HG03432 (cell line): ENCODE results near the gene EID2.

Experiments
- ATAC-seq: cut with Tn5 transposase; IDR thresholded peaks from one replicate; pipeline ENCODE4 v1.9.1; 2021; ENCODE audit warnings: mild to moderate bottlenecking, moderate library complexity; ENCODE audit not compliant: unreplicated experiment

Gene EID2, protein sequence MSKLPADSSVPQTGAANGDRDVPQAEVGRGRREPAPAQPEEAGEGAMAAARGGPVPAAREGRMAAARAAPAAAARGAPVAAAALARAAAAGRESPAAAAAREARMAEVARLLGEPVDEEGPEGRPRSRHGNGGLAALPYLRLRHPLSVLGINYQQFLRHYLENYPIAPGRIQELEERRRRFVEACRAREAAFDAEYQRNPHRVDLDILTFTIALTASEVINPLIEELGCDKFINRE

DNA sequence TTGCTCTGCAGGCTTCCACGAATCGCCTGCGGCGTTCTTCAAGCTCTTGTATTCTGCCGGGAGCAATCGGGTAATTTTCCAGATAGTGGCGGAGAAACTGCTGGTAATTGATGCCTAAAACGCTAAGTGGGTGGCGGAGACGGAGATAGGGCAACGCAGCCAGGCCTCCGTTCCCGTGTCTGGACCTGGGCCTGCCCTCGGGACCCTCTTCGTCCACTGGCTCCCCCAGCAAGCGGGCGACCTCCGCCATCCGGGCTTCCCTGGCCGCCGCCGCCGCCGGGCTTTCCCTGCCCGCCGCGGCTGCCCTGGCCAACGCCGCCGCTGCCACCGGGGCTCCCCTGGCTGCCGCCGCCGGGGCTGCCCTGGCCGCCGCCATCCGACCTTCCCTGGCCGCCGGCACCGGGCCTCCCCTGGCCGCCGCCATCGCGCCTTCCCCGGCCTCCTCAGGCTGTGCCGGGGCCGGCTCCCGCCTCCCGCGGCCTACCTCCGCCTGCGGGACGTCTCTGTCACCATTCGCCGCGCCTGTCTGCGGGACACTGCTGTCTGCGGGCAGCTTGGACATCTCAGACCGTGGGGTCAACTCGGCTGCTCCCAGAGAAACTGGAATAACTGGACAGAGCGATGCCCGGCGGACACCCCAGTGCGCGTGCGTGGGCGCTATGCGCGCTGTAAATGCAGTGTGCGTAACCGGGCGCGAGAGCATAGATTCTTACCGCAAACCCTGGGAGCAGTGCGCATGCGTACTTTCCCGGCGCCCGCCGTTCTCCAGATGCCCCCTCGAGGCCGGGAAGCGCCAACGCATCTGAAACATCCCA is at the start of gene EID2:
EID2 (minus strand) TSS at position 644 of the 815 bp plus-strand sequence; CDS start at position 562, 82 bp downstream.
- peak; percentile 82 for ATAC-seq

DNA sequence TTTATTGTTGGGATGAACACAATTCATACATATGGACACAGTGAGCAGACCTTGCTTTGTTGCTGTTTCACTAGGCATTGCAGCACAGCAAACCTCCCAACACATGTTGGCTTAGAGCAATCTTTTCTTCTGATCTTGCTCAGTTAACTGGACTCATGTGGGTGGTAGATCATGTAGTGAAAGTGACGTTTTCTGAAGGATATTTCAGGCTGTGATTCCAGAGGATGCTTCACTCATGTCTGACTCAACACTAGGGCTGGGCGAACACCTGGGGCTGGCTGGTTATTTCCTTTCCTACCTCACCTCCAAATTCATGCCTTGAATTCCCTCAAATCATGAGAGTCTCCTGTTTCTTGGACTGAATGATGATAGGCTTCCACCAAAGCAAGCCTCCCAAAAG is 48.1 kb upstream of the EID2 start:
- ATAC-seq: no peak

DNA sequence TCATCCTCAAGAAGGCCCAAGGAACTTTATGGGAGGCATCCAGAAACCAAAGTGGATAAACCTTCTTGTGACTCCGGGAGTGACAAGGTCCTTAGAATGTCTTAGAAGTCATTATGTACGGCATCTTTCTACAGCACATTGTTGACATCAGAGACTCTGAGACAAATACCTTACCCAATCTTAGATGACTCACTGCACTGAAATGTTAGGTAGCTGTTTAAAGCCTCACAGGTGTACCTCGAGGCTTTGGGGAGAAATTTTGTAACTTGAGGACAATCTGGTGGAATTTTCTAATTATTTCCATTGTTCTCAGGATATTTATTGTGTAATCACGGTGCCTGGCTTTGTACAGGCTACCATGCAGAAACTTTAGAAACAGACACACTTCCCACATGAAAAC is 47.5 kb upstream of the EID2 start:
- ATAC-seq: no peak

DNA sequence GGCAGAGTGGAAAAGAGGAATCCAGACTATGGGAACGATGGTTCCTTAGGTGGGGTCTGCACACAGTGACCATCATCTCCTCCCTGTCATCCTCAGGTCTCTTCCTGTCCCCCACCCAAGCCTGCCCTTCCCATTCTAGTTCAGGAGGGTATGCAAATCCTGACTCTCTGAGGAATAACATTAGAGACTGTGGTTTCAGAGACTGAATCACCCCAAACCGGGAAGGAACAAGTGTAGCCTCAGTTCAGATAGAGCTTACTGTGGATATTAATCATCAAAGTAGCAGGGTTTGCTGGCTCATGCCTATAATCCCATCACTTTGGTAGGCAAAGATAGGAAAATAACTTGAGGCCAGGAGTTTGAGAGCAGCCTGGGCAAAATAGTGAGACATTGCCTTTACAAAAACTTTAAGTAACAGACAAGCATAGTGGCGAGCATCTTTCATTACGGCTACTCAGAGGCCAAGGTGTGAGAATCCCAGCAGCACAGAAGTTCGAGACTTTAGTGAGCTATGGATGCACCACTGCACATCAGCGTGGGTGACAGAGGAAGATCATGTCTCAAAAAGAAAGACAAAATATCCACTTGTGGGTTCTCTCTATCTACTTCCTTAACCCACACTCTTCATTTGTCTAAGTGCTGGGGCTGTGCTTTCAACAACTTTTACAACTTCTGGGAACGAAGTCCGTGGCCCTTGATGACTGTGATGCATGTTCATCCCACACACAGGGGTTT is 43.1 kb upstream of the EID2 start:
- ATAC-seq: no peak

DNA sequence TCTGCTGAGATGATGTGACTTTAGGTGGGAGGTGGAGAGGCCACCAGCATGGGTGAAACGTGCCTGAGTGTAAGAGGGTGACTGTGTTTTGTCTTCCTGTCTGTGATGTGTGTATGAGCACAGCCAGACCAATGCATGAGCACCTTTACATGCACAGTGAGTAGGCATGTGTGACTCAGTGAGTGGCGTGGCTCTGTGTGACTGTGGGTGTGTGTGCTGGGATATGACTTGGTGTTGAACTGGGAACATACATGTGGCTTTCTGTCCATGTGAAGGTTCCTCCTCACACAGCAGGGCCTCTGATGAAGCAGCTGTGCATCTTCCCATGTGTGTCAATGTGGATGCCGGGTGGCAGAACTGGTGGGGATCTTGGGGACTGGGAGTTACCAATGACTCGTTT is 42.5 kb upstream of the EID2 start:
- no peak for ATAC-seq

DNA sequence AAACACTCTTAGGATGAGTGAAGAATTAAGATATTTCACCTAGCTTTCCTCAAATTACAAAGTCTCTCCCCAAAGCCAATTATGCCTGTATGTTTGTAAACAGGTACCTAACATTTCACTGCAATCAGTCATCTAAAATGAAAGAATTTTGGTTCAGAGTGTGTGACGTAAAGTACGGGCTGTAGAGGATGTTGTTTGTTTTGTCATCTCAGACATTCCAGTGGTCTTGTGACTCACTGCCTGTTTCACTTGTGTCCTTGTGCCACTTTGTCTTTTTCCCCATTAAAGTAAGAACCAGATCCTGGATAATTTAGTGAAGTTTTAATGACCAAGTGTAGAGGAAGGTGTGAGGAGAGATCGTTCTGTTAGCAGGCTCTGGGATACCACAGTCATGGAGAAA is 28.6 kb upstream of the EID2 start:
- ATAC-seq: no peak

DNA sequence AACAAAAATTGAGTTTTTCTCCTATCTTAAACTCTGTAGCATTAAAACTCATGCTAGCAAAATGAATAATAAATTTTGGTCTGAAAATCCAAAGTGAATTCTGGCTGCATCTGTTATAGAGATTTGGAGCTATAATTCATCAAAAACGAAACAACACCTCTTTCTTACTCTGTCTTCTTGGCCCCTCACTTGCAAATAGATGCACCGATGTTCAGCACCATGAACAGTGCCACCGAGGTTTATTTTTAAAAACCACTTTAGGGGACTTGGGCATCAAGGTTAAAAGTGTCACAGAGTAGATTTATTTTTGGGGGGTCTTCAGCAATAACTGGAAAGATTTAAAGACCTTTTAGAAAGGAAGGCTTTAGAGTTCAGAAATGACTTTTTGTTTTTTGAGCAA is 26.1 kb upstream of the EID2 start:
- no peak for ATAC-seq

DNA sequence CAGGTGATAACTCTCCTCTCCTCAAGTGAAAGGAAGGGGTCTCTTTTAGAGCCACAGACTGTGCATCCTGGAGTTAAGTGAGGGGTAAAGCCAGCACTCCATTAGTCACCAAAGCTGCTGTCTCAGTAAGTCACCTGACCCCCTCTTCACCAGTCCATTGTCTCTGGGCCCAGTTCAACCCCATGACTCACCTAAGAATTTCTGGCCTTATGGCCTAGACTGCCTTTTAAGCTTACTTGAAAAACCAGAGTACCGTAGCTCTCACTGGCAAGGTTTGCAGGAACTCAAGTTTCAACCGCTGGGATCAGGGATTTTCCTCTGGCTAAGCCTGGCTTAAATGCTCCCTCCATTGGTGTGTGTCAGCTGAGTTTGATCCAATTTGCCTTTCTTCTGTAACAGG is 23.4 kb upstream of the EID2 start:
- ATAC-seq: no peak

DNA sequence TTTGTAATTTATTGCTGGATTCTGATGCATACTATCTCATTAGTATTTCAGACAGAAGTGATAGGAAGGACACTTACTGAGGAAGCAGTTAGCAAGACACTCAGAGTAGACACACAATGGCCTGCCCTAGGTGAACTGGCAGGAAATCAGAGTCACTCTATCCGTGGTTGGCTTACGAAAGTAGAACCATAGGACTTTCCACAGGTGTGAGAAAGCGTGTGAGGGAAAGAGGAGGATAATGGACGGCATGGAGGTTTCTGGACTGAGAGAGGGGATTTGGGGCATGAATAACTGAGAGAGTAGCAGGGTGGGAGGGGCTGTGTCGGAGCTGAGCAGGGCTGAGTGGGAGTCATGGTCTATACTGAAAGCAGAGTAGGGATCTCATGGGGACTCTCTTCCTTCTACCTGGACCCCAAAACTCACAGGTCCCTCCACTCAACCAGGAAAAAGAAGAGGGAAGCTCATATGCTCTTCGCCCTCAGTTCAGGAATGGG is 18.7 kb upstream of the EID2 start:
- ATAC-seq: no peak

DNA sequence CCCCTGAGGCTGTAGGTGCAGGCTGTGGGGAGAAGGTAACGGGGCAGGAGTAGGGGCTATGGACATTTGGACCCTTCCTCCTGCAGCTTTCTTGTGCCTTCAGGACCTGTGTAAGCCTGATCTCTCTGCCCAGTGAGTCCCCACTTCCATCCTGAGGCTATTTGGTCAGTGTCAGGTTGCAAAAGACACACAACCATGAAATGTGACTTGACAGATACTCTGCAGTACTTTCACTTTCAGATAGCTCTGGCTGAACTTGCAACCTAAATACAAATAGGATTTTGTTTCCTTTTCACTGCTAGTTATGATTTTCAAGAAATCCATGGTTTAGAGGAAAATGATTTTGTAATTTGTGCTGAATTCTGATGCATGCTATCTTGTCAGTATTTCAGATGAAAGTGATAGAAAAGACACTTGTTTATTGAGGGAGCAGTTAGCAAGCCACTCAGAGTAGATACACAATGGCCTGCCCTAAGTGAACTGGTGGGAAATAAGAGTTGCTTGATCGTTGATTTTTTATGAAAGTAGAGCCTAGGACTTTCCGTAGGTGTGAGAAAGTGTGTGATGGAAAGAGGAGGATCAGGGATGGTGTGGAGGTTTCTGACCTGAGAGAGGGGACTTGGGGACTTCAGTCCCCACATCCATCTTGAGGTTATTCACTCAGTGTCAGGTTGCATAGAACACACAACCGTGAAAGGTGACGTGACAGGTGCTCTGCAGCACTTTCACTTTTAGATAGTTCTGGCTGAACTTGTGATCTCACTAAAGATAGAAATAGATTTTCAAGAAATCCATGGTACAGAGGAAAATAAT is 18.1 kb upstream of the EID2 start:
- no peak for ATAC-seq

DNA sequence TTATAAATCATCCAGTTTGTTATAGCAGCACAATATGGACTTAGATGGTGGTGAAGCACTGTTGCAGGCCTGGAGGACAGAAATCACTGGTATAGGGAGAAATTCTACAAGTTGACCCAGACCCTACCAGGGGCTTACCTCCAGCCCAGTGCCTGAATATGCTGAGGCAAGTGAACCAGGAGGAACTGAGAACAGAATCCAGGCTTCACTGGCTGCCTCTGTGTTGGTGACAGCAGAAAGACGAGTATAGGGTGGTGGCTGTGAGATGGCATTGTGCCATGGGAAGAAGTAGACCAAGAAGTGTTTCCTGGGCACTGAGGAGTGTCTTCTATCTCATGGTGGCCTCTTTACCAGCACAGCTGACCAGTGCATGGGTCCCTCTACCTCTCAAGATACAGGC is 15.9 kb upstream of the EID2 start:
- ATAC-seq: no peak

DNA sequence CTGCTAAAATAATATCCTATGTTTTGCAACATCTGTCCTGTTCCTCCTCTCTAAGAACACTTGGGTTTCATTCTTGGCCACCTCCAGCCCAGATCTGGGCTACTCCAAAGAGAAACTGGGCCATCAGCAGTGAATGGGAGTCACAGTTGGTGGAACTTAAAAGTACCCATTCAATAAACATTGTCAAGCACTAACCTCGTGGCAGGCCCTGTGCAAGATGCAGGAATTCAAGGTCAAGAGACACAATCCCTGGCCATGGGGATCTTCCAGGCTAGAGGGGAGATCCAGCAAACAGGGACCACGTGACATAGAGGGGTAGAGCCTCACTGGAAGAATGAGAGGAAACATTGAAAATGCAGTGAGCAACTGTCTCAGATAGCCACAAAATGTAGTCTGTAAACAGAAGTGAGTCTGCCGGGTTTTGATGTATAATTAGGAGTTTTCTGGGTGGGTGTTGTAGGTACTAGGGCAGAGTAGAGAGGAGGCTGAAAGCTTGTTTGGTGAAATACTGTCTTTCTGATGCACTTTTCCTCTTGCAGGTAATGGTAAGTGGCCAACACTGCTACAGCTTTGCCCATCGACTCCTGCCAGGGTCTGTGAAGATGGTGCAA is 14.8 kb upstream of the EID2 start:
- no peak for ATAC-seq

DNA sequence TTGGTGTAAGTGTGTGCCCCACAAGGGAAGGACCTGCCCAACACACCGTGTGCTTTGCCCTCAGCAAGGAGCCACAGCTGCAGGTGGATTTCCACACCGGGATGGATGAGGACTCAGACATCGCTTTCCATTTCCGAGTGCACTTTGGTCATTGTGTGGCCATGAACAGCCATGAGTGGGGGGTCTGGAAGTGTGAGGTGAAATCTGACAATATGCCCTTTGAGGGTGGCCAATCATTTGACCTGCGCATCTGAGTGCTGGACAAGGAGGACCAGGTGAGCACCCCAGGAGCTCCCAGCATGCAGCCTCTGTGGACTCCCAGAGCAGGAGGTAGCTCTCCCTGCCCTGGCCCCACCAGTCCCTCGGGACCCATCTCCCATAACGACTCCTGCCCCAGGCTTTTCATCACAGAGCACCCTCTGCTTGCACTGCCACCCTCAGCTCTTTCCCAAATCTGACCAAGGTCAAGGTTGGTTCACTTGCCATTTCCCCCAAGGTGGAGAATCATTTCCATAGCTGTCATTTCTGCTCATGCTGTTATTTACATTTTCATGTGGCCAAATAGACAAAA is 13.2 kb upstream of the EID2 start:
- ATAC-seq: no peak

DNA sequence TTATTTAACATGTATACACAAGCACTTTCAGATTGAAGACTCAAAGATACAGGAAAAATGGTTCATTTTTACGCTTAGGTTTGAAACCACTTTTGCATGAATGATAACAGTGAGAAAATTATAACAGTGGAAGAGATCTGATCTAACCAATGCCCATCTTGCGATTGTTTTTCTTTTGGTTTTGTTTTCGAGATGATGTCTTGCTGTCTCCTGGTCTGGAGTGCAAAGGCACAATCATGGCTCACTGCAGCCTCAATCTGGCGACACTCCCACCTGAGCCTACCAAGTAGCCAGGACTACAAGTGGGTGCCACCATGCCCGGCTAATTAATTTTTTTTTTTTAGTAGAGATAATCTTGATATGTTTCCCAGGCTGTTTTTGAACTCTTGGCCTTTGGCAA is 10.2 kb upstream of the EID2 start:
- no peak for ATAC-seq

DNA sequence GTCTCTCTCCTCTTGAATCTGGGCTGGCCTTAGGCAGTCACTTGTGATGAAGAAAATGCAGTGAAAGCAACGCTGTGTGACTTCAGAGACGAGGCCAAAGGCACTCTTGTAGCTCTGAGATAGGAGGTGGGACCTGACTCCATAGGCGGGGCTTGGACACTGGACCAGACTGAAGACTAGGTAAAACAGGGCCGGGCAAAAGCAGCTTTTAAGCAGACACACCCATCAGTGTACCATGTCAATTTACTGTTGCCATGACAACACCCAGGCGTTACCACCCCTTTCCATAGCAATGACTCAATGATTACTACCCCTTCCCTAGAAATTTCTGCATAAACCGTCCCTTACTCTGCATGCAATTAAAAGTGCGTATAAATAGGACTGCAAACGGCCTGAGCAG is 6.6 kb upstream of the EID2 start:
- ATAC-seq: no peak

DNA sequence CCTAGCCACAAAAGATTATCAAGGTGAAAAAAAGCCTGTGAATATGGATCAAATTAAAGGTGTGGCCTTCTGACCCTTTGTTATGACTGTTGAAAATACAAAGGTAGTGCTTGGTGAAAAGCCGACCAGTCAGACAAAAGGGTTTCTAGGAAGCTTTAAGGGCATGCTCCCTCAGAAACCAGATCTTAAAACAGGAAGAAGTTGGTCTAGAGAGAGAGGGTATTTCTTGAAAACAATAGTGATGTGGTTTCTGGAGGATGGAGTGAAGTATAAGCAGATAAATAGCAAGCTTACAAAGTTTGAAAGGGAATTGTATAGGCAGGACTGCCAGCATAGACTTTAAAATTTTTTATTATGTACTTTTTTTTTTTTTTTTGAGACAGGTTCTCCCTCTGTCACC is 5.0 kb upstream of the EID2 start:
- ATAC-seq: no peak

DNA sequence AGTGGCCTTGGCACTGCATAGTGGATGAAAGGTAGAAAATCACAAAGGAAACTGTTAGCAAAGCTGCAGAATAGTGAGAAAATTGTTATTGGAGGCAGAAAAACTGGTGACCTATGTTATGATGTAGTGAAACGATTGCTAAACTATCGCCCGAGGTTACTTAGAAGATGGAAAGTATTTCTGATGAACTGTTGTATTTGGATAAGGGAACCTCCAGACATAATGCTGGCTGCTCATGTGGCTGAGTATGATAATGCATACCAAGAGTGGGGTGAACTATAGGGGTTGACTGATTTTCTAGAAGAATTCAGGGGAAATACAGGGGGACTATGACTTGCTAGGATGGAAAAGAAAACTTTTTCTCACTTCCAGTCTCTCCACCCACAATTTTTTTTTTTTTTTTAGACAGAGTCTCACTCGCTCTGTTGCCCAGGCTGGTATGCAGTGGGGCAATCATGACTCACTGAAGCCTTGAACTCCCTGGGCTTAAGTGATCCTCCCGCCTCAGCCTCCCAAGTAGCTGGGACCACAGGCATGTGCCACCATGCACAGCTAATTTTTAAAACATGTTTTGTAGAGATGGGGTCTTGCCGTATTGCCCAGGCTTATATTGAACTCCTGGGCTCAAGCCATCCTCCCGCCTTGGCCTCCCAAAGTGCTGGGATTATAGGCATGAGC is 4.4 kb upstream of the EID2 start:
- ATAC-seq: no peak

DNA sequence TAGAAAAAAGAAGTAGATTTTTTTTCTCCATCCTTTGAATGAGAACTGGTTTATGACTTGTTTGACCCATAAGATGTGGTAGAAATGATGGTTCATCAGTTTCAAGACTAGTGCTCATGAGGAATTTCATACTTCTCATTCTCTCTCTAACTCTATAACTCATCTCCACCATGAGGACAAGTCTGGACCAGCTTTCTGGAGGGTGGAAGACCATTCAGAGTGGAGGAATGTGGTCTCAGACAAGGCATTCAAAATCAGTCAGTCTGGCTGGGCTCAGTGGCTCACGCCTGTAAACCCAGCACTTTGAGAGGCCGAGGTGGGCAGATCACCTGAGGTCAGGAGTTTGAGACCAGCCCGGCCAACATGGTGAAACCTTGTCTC is 3.5 kb upstream of the EID2 start:
- ATAC-seq: no peak

DNA sequence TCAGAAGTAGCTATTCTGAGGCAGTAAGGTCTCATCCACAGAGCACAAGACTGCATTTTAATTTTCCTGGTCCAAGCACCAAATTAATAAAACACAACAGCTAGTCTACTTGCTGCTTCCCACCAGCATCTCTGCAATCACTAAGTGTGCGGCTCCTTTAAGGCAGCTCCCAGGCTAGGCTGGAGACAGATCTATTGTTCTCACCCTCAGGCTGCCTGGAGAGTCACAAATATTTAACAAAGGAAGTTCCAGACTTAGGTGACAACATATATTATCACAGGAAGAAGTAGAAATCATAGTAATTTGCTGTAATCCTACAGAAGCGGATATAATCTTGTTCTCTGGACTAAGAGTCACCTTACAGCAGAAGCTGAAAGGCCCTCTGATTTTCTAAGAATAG is 2.2 kb upstream of the EID2 start:
- no peak for ATAC-seq

DNA sequence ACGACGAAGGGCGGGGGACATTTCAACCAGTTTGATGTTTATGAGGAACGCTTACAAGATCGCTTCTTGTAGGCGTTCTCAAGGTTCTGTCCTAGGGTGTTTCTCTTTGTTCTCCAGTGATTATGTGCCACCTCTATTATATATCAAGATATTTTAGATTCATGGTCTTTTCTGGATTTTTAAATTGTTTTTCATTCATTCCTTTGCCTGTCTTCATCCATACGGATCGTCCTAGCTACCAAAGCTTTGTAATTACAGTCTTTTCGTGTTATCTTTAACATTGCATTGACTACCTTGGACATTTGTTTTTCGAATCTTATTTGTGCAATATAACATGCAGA is 342 bp upstream of the EID2 start:
- ATAC-seq: no peak
